Liver (tissue), 3 donors: Measurements from ENCODE around the gene ANP32B.

ENCODE experiments used
- RAD21 ChIP-seq, 2 donors: IDR thresholded peaks; 2 replicates each; pipeline ENCODE4 v1.6.1; 2016; ENCODE audit warnings: antibody characterized with exemption in 2 of 2, mild to moderate bottlenecking in 2 of 2
- TF ChIP-seq, protein P1 (sequence below): fragments of 150-350 bp; IDR thresholded peaks from 2 replicates; pipeline ENCODE4 v1.5.1; 2017; ENCODE audit warnings: improper control_type of control experiment, low read depth, low read length; ENCODE audit not compliant: missing input control
- donor health status: healthy.
- donor health status: healthy.

DNA sequence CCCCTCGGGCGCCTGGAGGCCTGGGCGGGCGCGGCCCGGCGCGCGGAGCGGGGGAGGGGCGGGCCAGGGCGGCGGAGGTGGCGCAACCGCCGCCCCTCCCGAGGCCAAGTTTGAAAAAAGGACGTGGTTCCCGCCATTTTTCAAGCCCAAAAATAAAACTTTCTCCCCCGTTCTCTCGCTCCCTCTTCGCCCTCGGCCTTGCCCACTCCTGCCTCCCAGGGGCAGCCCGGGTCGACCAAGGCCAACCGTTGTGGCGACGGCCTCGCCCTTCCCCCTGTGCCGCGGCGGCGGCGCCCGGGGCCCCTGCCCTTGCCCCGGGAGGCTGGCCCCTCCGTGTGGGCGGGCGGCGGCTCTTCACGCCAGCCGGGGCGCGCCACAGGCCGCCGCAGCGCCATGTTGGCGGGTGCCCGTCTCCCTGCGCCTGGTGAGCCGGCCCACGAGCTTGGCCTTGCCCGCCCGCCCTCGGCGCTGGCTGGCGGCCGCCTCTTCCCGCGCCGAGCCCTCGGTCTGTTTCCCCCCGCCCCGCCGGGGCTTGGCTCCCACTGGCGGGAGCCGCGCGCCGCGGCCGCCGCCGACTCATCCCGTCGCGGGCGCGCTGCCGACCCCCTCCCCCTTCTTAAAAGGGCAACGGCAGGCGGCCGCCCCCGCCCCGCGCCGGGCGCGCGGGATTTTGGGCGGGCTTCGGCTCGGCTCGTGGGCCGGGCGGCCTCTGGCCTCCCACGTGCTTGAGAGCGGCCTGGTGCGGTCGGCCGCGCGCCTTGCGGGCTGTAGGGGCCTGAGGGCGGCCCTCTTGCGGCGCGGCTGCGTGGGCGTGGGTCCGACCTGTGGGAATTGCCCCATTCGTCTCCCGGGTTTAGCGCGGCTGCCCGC is 1.3 kb downstream of the ANP32B start:
- TF ChIP-seq, protein P1, sequence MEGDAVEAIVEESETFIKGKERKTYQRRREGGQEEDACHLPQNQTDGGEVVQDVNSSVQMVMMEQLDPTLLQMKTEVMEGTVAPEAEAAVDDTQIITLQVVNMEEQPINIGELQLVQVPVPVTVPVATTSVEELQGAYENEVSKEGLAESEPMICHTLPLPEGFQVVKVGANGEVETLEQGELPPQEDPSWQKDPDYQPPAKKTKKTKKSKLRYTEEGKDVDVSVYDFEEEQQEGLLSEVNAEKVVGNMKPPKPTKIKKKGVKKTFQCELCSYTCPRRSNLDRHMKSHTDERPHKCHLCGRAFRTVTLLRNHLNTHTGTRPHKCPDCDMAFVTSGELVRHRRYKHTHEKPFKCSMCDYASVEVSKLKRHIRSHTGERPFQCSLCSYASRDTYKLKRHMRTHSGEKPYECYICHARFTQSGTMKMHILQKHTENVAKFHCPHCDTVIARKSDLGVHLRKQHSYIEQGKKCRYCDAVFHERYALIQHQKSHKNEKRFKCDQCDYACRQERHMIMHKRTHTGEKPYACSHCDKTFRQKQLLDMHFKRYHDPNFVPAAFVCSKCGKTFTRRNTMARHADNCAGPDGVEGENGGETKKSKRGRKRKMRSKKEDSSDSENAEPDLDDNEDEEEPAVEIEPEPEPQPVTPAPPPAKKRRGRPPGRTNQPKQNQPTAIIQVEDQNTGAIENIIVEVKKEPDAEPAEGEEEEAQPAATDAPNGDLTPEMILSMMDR, result no peak
- no peak for TF ChIP-seq RAD21 (IDR thresholded peaks at IDR 0.05)
